NCI-H226 (cell line): ENCODE data around the gene EIF2AK3.
"Not testable (repeated sequence)": the region's sequence is repeated elsewhere in the genome, so short reads cannot be mapped to it uniquely, and the experiment has no call there.

Experiments used
- DNase-seq: peaks from one replicate; pipeline ENCODE4 v3.0.0-alpha.2; 2015

EIF2AK3 gene

DNA sequence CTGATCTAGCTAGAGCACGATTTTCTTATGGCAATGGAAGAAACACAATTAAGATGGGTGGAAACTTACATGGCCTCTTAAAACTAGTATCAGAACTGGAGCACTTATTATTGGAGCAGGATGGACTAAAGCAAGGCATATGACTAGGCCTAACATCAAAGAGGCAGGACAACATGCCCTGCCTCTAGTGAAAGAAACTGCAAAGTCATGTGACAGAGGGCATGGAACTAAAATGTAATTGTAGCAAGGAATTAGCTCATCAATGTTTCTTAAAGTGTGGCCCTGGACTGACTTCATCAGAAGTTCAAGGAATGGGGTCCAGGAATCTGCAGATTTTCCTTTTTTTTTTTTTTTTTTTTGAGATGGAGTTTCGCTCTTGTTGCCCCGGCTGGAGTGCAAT is 5.3 kb upstream of the EIF2AK3 start:
- no peak for DNase-seq

DNA sequence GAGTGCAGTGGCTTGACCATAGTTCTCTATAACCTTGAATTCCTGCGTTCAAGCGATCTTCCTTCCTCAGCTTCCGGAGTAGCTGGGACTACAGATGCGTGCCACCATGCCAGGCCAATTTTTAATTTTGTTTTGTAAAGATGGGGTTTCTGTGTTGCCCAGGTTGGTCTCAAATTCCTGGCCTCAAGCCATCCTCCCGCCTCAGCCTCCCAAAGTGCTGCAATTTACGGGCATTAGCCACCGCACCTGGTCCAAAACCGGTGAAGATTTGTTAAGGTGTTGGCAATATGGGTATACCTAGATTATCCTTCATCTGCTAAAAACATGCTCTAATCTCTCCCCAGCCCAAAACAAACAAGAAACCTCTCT is 1.3 kb upstream of the EIF2AK3 start:
- no peak for DNase-seq

DNA sequence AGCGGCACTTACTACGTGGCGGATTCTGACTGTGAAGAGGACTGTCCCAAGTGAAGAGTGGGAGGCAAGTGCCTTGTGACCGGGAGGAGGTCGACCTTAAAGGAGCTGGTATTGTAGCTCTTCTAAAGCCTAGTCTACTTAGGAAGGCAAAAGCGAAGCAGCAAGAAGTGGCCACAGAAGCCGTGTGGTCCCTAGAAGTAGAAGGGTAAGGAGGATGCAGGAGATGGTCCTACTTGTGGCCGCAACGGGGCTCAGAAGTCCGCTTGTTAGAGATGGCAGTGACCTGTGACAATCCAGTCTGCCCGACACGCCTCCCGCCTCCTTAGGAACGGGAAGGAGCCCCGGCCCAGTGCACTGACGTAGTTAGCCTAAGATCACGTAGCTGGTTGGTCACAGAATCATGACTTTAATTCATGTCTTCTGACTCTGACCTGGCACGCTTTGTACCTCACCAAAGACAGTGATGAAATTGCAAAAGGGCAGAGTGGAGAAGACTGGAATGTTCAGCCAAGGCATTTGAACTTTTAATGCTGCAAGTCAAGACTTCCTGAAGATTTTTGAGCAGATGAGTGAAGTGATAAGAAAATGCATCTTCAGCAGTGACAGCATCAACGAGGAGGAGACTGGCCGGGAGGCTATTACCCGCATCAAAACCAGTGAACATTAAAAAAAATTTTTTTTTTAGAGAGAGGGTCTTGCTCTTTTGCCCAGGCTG is 749 bp upstream of the EIF2AK3 start:
- peak; percentile 70 for DNase-seq

GRCh38 chr2:88626171-88627054 is 851 bp downstream of the EIF2AK3 start:
- no peak for DNase-seq

GRCh38 chr2:88624477-88624876 is 2.8 kb downstream of the EIF2AK3 start:
- DNase-seq, result no peak

- DNase-seq, result not testable (repeated sequence)
Observed at GRCh38 chr2:88623831-88624465, 3.3 kb downstream of the EIF2AK3 start.

- no peak for DNase-seq
Observed at GRCh38 chr2:88622307-88622706, 5.0 kb downstream of the EIF2AK3 start.

DNA sequence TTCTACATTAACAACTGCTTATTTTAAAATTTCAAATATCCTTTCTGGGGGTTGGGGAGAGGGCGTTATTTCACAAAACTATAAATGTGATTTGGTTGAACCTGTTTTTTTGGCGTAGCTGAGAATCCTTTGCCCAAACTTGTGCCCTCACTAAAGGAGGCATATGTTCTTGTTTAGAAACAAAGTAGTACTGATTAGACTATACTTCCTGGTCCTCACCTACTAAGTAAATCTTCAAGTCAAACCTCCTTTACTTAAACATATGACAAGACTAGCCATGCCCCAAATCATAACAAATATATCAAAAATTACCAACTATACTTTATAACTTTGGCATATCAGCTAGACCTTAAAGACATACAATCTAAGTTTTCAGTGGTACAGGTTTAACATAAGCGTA is 5.8 kb downstream of the EIF2AK3 start:
- DNase-seq, result no peak

- no peak for DNase-seq
Observed at GRCh38 chr2:88620015-88620414, 7.2 kb downstream of the EIF2AK3 start.

DNA sequence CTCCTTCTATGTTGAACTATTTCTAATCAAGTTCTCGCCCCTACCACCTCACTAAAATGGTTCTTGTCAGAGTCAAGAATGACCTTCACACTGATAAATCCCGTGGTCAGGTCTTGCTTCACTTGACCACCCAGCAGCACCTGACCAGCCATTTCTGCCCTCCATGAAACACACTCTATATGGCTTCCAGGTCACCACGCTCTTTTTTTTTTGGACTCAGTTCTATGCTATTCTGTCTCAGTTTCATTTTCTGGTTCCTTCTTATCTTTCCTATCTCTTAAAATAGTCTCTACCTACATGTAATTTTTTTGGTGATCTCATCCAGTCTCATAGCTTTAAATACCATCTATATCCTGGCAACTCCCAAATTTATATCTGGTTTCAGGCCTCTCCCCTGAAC is 11.4 kb downstream of the EIF2AK3 start:
- no peak for DNase-seq

DNA sequence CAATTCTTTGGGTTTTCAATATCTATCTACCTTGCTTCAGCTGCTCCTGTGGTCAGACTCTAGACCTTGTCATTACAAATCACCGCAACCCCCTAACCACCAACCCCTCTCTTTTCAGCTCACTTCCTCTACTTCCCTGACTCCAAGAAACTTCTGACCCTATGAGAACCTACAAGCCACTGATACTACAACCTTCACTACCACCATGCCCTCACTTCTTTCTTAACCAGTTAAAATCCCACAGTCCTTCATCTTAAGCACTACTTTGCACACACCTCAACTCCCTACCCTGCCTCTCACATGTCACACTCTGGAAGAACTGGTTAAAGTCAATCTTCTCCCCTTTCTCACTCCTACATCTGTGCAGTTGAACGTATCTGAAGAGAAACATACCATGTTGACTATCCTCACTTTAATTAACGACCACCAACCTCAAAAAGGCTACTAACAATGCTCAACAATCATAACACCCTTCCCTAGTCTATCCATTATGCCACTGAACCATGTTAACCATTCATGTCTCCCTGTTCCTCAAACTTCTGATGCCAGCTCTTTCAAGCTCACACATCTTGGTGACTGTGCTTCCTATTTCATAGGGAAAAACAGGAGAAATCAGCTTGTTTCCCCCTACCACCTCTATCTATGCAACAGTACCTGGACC is 12.6 kb downstream of the EIF2AK3 start:
- no peak for DNase-seq

- no peak for DNase-seq
Observed at GRCh38 chr2:88613921-88614320, 13.3 kb downstream of the EIF2AK3 start.

DNA sequence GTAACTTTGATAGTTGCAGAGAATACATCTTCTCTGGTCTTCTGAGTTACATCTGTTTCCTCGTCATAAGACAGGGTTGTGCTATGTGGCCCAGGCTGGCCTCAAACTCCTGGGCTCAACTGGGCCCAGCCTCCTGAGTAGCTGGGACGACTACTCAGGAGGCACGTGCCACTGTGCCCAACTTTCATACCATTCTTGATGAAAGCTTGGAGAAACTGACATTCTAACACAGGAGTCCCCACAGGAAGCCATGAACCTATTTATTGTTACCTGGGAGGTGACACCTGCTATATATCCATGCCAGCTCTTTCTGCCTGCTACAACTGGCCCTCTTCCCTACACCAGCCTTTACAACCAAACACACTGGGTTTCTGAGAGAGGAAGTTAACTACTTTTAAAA is 19.1 kb downstream of the EIF2AK3 start:
- DNase-seq, result no peak

DNA sequence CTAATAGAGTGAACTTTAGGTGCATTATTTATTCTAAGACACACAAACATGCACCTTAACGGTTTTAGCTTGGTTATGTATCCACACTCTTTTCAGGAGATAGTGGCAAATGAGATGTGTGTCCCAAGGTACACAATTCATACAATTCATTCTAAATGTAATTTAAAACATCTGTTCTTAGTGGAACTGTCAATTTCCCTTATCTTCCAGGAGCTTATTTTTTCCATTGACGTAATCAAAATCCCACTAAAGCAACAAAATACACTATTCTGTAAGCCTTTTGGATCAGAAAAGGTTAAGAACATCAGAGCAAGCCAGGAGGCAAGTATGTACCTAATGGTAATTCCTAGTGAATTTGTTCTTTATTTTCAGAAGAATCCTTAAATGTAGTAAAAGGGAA is 19.8 kb downstream of the EIF2AK3 start:
- DNase-seq, result no peak

DNA sequence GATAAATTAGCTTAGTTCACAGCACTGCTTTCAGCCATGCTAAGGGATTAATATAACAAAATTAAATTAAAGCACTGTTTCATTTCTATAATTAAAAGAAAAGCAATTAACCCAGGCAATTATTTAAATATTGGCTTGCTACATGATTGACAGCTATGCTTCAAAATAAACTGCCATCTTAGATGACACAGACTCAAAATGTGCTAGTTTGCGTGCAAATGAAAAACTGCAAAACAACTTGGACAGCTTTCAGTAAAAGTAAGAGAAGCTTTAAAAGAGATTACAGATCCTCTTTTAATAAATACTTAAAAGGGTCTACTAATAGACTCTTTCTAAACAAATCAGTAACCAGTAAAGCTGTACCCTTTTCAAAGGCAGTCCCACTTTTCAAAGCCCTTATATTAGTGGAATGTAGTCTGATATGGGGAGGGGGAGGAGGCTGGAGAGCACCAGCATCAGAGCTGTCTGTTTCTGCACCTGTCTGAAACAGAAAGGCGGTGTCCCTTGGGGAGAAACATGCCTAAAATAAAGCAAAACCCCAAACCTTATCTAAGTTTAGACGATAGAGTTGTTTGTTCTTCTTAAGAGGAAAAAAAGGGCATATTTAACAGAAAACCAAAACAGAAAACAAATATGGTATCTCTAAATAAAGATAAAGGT is 20.8 kb downstream of the EIF2AK3 start:
- DNase-seq, result no peak

- peak; percentile 62 for DNase-seq
Observed at GRCh38 chr2:88603146-88603545, 24.1 kb downstream of the EIF2AK3 start.

DNA sequence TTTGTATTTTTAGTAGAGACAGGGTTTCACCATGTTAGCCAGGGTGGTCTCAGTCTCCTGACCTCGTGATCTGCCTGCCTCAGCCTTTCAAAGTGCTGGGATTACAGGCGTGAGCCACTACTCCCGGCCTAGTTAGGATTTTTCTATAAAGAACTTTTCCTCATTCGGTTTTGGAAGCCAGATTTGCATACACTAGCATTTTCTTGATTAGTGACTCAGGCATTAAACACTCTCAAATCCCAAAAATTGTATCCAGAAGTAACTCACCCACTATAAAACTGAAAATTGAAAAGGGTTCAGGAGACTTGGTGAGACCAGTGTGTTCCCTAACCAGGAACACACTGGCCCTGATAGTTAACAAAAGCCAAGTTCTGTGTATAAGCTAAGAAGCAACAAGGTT is 25.2 kb downstream of the EIF2AK3 start:
- DNase-seq, result no peak

DNA sequence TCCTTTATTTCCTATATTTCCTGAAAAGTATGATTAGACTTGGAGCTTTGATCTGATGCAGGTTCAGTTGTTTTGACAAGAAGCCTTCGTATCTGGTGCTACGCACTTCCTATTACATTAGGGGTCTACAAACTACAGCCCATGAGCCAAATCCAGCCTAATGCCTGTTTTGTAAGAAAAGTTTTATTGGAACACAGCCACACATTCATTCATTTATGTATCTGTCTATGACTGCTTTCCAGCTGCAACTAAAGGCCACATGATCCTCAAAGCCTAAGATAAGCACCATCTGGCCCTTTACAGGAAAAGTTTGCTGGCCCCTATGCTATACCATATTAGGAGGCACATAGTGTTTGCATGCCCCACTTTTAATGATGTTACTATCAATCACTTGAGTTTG is 26.0 kb downstream of the EIF2AK3 start:
- DNase-seq, result no peak

GRCh38 chr2:88600038-88600465 is 27.2 kb downstream of the EIF2AK3 start:
- peak; percentile 95 for DNase-seq

DNA sequence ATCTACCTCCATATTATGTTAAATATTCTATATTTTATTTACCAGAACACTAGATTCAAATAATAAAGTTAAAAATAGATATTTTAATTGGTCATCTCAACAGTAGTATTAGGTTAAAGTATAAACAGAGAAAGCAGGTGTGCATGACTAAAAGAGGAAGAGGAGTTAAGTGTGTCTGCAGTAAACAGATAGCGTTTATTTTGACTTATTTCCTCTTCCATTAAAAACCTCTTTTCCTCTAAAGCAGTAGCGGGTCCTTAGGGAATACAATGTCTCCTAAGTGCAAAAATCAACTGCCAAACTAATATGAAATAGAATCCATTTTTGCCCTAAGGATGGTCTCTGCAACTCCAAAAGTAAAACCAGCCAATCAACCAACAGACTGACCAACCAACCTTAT is 27.7 kb downstream of the EIF2AK3 start:
- no peak for DNase-seq

- DNase-seq, result no peak
Observed at GRCh38 chr2:88597168-88597567, 30.1 kb downstream of the EIF2AK3 start.

DNA sequence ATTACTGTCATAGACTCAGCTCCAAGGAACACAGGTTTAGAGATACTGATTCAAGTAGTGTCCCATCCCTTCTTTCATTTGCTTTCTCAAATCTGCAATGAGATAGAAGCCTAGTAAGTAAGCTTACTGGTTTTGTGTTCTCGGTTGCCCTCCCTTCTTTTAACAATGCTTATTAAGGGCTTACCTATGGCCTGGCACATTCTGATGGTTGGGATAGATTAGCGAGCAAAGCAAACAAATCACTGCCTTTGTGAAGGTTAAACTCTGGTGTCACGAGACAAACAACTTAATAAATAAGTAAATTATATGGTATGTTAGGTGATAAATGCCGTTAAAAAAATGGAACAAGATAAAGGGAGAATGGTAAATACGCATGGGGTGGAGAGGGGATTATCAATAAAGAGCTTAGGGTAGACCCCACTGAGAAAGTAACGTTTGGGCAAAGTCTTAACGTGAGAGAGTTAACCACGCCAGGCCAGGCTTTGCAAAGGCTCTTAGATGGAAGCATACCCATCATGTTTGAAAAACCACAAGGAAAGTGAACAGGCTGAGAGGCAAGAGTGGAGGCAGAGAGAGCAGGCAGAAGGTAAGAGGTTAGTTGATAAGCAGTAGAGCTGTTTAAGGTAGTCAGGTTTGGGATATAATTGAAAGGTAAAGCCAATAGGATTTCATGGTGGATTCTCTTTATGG is 31.0 kb downstream of the EIF2AK3 start:
- DNase-seq, result no peak
